NCI-H2196 treated with DMSO at 0.1 percent for 48 hours (cell line): ENCODE results near the gene SF3A1.

Source experiments
- DNase-seq: peaks from one replicate; lab custom pipeline; 2025; ENCODE audit not compliant: unreplicated experiment; lab: John Stamatoyannopoulos, UW

The SF3A1 gene

GRCh38 chr22:30325065-30325720, 31.5 kb downstream of the SF3A1 start:
- no peak for DNase-seq

DNA sequence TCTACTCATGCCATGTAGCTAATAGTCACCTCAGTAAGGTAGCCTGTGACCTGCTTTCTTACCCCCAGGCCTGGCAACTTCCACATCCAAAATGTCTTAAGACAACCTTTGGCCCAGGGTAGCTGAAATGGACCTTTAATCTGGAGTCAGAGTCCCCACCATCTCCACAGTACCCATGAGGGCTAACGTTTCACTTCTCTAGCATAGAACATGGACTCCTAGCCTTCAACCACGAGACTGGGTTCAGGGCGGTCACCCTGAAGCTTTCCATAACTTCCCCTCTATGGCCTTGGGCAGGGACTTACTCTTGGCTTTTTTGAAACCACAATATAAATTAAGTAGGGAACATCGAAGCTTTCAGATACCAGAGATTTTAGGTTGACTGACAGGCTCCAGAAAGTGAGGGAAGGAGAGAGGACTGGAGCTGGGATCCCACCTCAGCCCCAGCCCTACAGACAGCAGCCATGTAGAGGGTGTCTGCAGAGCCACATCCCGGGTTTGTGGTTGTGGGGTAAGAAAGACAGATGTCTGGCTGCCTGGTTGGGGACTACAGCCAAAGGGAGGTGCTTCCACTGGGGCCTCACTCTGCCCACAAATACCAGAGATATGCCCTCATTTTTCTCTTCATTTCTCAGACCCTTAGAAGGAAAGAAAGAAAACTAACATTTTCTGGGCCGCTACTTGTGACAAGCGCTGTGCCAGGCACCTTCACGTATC, 32.5 kb downstream of the SF3A1 start:
- no peak for DNase-seq

DNA sequence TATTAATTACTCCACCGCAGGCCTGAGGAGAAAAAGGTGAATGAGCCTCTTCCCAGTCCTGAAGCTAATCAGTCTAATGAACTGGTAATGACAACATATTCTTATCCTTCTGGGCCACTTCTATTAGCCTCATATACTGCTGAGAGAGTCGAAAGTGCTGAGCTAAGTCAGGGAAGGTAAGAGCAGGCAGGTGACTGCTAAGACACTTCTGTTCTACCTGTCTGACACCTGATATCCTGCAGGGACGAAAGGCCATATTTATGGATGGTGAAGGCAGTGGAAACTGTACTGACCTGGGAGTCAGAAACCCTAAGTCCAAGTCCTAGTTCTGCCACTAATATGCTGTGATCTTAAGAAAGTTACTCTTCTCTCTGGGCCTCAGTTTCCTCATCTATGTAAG, 33.4 kb downstream of the SF3A1 start:
- DNase-seq = no peak

- DNase-seq = no peak
Observed at GRCh38 chr22:30321461-30321860, 35.2 kb downstream of the SF3A1 start.

DNA sequence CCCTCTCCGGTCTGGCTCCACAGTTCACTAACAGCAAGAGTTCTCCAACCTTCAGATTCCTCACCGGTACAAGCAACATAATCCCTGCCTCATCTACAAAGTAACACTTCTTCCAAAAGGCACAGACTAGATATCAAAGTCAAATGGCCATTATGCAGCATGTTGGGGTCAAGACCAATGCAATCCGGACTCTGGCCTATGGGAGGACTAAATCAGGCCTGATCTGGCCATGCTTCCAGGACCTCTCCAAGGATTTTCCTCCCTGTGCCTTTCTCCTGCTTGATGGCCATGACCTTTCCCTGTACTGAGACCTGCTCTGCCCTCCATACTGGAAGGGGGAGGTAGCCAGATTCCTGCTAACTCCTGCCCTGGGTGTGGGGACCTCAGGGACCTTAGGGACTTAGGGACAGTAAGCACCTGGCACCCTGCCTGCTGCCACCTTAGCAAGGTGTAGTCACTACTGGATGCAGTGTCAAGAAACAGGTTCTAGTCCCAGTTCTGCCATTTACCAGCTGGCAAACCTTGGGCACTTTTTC, 36.6 kb downstream of the SF3A1 start:
- no peak for DNase-seq

GRCh38 chr22:30318799-30319419, 37.8 kb downstream of the SF3A1 start:
- DNase-seq = no peak

DNA sequence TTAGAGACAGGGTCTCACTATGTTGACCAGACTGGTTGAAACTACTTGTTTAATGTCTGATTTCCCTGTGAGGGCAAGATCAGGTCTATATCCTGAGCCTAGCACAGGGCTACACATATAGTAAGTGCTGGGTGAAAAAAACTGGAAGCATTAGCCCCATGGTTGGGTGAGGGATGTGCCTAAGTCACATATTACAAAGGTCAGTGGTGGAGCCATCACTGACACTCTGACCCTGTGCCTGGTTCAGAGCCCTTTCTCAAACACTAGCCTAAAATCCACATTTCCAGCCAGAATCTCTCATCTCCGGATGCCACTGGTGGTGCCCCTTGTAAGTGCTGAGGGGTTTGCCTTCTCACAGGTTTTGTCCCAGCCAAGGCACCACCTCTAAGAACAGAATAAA, 38.9 kb downstream of the SF3A1 start:
- DNase-seq = no peak

DNA sequence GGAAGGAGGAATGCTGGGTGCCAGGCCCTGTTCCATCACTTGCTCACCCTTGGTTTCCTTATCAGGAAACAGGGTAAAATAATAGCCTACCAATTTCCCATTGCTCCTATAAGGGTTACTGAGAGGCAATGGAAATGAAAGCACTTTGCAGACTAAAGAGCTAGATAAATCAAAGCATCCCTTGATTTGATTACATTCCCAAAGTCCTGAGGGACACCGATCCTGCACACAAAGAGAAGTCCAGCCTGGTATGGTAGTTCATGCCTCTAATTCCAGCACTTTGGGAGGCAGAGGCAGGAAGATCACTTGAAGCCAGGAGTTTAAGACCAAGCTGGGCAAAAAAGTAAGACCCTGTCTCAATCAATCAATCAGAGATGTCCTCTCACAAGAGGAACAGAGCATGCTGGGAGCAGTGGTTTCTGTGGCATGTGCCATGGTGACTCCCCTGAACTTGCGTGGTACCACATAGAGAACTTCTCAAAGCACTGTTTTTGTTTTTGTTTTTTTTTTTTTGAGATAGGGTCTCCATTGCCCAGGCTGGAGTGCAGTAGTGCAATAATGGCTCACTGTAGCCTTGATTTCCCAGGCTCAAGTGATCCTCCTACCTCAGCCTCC, 40.6 kb downstream of the SF3A1 start:
- no peak for DNase-seq

DNA sequence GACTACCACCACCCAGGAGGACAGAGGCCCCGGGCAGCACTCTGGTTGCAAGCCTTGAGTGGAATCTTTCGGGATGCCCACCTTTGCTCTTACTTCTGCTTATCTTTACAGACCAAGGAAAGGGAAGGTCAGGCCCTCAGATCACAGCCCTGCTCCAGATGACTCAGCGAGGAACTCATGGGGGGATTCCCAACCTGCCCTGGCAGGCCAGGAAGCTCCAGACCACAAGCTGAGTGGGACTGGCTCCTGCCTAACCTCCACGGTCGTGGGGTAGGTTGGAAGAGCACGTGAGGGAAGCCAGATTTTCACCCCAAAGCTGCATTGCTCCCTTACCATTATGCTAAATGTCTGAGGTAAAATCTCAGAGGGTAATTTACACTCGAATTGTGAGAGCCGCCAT, 41.8 kb downstream of the SF3A1 start:
- no peak for DNase-seq

DNA sequence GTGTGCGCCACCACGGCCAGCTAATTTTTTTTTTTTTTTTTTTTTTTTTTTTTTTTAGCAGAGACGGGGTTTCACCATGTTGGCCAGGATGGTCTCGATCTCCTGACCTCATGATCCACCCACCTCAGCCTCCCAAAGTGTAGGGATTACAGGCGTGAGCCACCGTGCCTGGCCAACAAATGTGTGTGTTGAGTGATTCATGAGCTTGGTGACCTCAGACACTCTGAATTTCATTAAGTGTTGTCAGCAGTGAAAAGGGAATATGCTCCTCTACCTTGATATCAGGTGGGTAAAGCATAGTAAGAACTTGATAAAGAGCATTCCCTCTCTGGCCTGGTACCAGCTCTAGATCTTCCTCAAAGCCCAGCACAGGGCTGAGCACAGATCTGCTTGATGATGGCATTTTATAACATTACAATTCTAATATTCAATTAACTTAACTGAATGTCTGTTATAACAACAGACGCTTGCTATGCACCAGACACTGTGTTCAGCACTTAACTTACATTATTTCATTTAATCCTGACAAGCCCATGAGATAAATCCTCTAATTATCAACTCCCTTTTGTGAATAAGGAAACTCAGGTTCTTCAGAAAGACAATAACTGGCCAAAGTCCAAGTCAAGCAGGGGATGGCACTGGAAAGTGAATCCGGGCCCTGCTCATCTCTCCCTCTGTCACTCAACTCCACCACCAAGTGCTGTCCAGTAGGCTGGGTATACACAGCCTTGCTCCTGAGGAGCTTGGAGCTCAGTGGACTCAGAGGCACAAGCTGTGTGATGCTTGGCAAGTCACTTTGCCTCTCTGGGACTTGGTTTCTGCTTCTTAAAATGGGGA, 42.9 kb downstream of the SF3A1 start:
- no peak for DNase-seq

GRCh38 chr22:30312053-30312452, 44.6 kb downstream of the SF3A1 start:
- no peak for DNase-seq

DNA sequence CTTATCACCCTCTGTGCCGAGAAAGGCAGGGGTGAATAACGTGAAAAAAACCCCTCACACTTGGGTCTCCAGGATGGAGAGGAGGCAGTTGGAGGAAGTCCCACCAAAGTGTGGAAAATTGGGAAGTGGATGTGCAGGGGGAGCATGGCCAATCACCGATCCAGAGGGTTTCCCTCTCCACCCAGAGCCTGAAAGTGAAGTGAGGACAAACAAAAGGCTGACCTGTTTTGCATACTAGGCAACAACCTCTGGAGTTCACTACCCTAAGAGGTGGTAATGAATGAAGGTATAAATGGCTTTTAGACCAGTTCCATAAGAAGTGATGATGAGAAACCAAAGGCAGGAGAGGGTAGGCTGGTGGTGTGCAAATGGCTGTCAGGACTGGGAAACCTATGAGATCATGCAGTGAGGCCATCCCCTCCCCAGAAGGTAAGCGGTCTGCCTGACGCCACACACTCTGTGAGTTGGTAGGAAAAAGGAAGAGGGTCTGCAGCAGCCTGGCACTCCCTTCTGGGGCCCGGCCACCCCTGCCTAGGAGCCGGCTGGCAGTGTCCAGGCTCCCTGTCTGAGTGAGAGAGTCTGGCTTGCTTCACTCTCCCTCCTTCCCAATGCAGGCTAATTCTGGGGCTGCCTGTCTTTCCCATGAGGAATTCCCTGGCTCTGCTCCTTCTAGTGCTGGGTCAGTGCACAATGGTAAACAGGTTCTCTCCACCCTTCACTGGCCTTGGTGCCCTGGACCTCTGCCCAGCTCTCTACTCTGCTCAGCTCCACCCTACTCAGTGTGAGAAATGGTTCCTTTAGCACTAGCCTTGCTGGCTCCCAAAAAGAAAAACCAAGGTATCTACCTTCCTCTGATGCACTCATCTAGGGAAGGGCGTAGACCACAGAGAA, 45.6 kb downstream of the SF3A1 start:
- no peak for DNase-seq

- DNase-seq = no peak
Observed at GRCh38 chr22:30309951-30310741, 46.5 kb downstream of the SF3A1 start.

- no peak for DNase-seq
Observed at GRCh38 chr22:30308518-30309230, 48.0 kb downstream of the SF3A1 start.

DNA sequence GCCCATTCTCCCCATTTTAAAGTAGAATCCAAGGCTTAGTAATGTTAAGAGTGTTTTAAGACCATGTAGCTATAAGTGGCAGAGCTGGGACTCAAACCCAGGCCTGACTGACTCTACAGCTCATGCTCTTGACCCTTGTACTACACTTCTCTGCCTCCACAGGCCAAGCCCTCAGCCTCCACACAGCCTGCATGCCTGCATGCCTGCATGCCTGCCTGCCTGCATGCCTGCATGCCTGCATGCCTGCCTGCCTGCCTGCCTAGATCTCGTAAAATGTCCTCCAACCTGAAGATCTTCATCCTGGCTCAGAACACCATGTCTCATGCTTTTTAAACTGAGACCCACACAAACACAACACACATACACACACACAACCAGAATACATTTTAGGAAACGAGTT, 48.6 kb downstream of the SF3A1 start:
- no peak for DNase-seq

- no peak for DNase-seq
Observed at GRCh38 chr22:30307041-30307574, 49.6 kb downstream of the SF3A1 start.

DNA sequence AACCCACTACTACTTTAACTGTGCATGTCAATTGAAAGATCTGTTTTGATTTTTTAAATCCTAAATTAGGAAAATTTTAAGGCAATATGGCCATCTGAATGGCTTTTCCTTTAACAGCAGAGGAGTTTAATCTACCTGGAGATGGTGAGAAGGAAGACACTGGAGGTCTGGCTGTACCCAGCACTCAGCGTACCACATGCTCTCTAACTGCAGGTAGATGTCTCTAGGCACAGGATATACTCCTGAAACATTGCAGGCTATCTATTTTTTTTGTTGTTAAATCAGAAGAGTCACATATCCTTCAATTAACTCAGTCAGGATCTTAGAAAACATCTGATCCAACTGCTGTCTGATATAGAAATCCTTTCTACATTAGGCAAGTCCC, 50.1 kb downstream of the SF3A1 start:
- no peak for DNase-seq
